Spleen (tissue), 11 donors: Measurements from ENCODE around the gene PTGES2. TPM values are rescaled to one million over a fixed set of nuclear protein-coding genes. Genes with fewer than 3 reads are reported as not detected.

Source experiments
- DNase-seq: peaks from one replicate; pipeline ENCODE4 v3.0.0-alpha.2; 2020
- H3K27ac ChIP-seq, 8 donors: fragments of 200-600 bp; sonication (generic) in 7 of 8; 1 replicate in 4 of 8; 2 replicates in 4 of 8; pipeline versions ENCODE4 v1.5.0 to v1.8.0; 2016 to 2021; ENCODE audit warnings: inconsistent platforms in 4 of 8, mild to moderate bottlenecking in 4 of 8, moderate library complexity in 1 of 8
- H3K27me3 ChIP-seq, 7 donors: fragments of 200-600 bp; sonication (generic) in 6 of 7; replicated peaks in 1 of 7; 1 replicate in 4 of 7; 2 replicates in 3 of 7; pipeline versions ENCODE4 v1.5.0 to v1.8.0; 2016 to 2021; ENCODE audit warnings: inconsistent platforms in 3 of 7, mild to moderate bottlenecking in 1 of 7
- H3K36me3 ChIP-seq, 6 donors: fragments of 200-600 bp; sonication (generic) in 5 of 6; 1 replicate in 4 of 6; 2 replicates in 2 of 6; pipeline versions ENCODE4 v1.5.0 to v1.8.0; 2016 to 2021; ENCODE audit warnings: inconsistent platforms in 2 of 6
- H3K4me1 ChIP-seq, 6 donors: fragments of 200-600 bp; sonication (generic) in 5 of 6; 1 replicate in 3 of 6; 2 replicates in 3 of 6; pipeline versions ENCODE4 v1.5.0 to v1.8.0; 2016 to 2021; ENCODE audit warnings: inconsistent platforms in 3 of 6
- H3K4me3 ChIP-seq, 8 donors: fragments of 200-600 bp; sonication (generic) in 7 of 8; 1 replicate in 4 of 8; 2 replicates in 4 of 8; pipeline versions ENCODE4 v1.5.0 to v1.8.0; 2016 to 2021; ENCODE audit warnings: inconsistent platforms in 4 of 8, mild to moderate bottlenecking in 4 of 8, moderate library complexity in 2 of 8
- H3K9me3 ChIP-seq, 8 donors: fragments of 200-600 bp; sonication (generic) in 7 of 8; 1 replicate in 4 of 8; 2 replicates in 4 of 8; pipeline versions ENCODE4 v1.5.0 to v1.8.0; 2016 to 2021; ENCODE audit warnings: inconsistent platforms in 4 of 8
- POLR2A ChIP-seq, 3 donors: fragments of 450-650 bp; IDR thresholded peaks; one replicate each; pipeline ENCODE4 v1.5.1; 2017; ENCODE audit warnings: antibody characterized with exemption in 3 of 3, mild to moderate bottlenecking in 1 of 3
- POLR2AphosphoS5 ChIP-seq, 3 donors: sonication (generic); formaldehyde crosslinking; IDR thresholded peaks; one replicate each; pipeline ENCODE4 v1.5.1; 2017; ENCODE audit warnings: antibody characterized with exemption in 3 of 3
- WGBS, 5 donors: extraction: QIAGEN DNeasy Blood & Tissue Kit in 3 of 5; methylation state at CpG; one replicate each; pipeline versions ENCODE4 v1.1.5 to v1.1.7; 2013 to 2018; 5-methylcytosine and 5-hydroxymethylcytosine counted together
- intact Hi-C: fragments of 100-400 bp; cut with DNase I; formaldehyde crosslinking; loops from one replicate; pipeline ENCODE4 v1.15.0; 2023; ENCODE audit warnings: low total_unique reads
- polyA plus RNA-seq, 3 donors: library from polyadenylated mRNA; stranded (reverse); fragments of 200-250 nt; gene quantifications; one replicate each; pipeline ENCODE4 v1.2.1, GENCODE V29; 2013
- total RNA-seq, 7 donors: library from RNA; depleted of rRNA in 3 of 7; stranded (reverse); fragments of >200 nt in 3 of 7; fragmentation: NEBNext Ultra II Directional in 4 of 7; extraction: Animal tissue kit (Norgen Biotek cat#: 25700) in 4 of 7; gene quantifications; one replicate each; pipeline versions ENCODE4 v1.1.0 to v1.2.1, GENCODE V29; 2016 to 2021
- TF ChIP-seq, protein P1 (sequence below), 11 experiments: fragments of 200-600 bp in 7 of 11; fragments of 450-650 bp in 4 of 11; sonication (generic) in 4 of 11; IDR thresholded peaks in 8 of 11; conservative IDR thresholded peaks in 3 of 11; 1 replicate in 7 of 11; 2 replicates in 4 of 11; pipeline versions ENCODE4 v1.4.0 to v1.8.0; 2016 to 2021; ENCODE audit warnings: antibody characterized with exemption in 11 of 11, inconsistent platforms in 4 of 11, mild to moderate bottlenecking in 1 of 11
- donor health status: healthy with polysubstance abuse.
- donor health status: DM: no; HTN: no; CAD: no; lungs with moderate emphysema.
- donor health status: DM: no; HTN: no; CAD: no.
- donor health status: Bipolar disorder and iron deficiency.
- donor health status: healthy.
- donor health status: DM: no; HTN: no; CAD: no.
- donor health status: DM: yes; HTN: yes; CAD: no.

PTGES2 gene
- total and polyA plus RNA-seq, 10 donors: 45.2 to 71.2 (median 56.5) TPM

GRCh38 chr9:128070874-128071273, 56.7 kb downstream of the PTGES2 start:
- TF ChIP-seq POLR2A (IDR thresholded peaks at IDR 0.05): no peak
- TF ChIP-seq, protein P1, sequence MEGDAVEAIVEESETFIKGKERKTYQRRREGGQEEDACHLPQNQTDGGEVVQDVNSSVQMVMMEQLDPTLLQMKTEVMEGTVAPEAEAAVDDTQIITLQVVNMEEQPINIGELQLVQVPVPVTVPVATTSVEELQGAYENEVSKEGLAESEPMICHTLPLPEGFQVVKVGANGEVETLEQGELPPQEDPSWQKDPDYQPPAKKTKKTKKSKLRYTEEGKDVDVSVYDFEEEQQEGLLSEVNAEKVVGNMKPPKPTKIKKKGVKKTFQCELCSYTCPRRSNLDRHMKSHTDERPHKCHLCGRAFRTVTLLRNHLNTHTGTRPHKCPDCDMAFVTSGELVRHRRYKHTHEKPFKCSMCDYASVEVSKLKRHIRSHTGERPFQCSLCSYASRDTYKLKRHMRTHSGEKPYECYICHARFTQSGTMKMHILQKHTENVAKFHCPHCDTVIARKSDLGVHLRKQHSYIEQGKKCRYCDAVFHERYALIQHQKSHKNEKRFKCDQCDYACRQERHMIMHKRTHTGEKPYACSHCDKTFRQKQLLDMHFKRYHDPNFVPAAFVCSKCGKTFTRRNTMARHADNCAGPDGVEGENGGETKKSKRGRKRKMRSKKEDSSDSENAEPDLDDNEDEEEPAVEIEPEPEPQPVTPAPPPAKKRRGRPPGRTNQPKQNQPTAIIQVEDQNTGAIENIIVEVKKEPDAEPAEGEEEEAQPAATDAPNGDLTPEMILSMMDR (IDR thresholded peaks at IDR 0.05 in 8 of 11, conservative IDR thresholded peaks at IDR 0.05 in 3 of 11): no peak
- TF ChIP-seq POLR2AphosphoS5 (IDR thresholded peaks at IDR 0.05): no peak
- H3K27me3 ChIP-seq: no peaks in the 10 kb centered on the region
- no peaks in the 10 kb centered on the region for H3K9me3 ChIP-seq
- 60 to 72% (median 64%) methylated on average over 7 of the region's 7 CpGs for WGBS, 5 donors
- no peaks in the 10 kb centered on the region for H3K36me3 ChIP-seq
- H3K4me1 ChIP-seq: peaks cover 58 to 89% (median 80%) of the 10 kb centered on the region in 6 donors
- DNase-seq: no peak
- peak overlapping the region in 1 of 8 donors; percentile 96 for H3K4me3 ChIP-seq
- H3K27ac ChIP-seq: peak overlapping the region; percentile 74 to 99 (median 91)
- intact Hi-C loops: no loop called here

Other genes starting within 250 kb of the PTGES2 start
- 100 to 1,000 TPM in 1 of 7 donors, 10 to 100 TPM in 6; 62.5 to 118 (median 75.9) TPM for gene ST6GALNAC6, start 228.1 kb downstream of the PTGES2 start, total RNA-seq
- 10 to 100 TPM; 29.0 to 68.0 (median 31.7) TPM for gene ST6GALNAC6, start 228.1 kb downstream of the PTGES2 start, polyA plus RNA-seq
- gene ST6GALNAC4, start 210.7 kb downstream of the PTGES2 start, total RNA-seq: 10 to 100 TPM; 48.6 to 92.8 (median 65.8) TPM
- 10 to 100 TPM; 16.0 to 36.7 (median 19.5) TPM for gene ST6GALNAC4, start 210.7 kb downstream of the PTGES2 start, polyA plus RNA-seq
- 1 to 10 TPM in 2 of 7 donors, under 1 TPM in 3, not detected in 2; 0.46 to 3.6 (median 0.94) TPM for gene PIP5KL1, start 197.0 kb downstream of the PTGES2 start, total RNA-seq
- gene PIP5KL1, start 197.0 kb downstream of the PTGES2 start, polyA plus RNA-seq: under 1 TPM; 0.13 to 0.51 (median 0.42) TPM
- 10 to 100 TPM; 19.5 to 31.3 (median 25.2) TPM for gene DPM2, start 189.9 kb downstream of the PTGES2 start, total RNA-seq
- 10 to 100 TPM; 23.6 to 33.8 (median 28.1) TPM for gene DPM2, start 189.9 kb downstream of the PTGES2 start, polyA plus RNA-seq
- 100 to 1,000 TPM in 1 of 7 donors, 10 to 100 TPM in 6; 27.3 to 102 (median 72.8) TPM for gene EEIG1, start 146.7 kb downstream of the PTGES2 start, total RNA-seq
- 10 to 100 TPM; 28.6 to 39.6 (median 29.0) TPM for gene EEIG1, start 146.7 kb downstream of the PTGES2 start, polyA plus RNA-seq
- gene NAIF1, start 60.4 kb downstream of the PTGES2 start, total RNA-seq: 10 to 100 TPM in 6 of 7 donors, 1 to 10 TPM in 1; 9.3 to 14.3 (median 11.7) TPM
- 10 to 100 TPM; 10.6 to 15.4 (median 10.8) TPM for gene NAIF1, start 60.4 kb downstream of the PTGES2 start, polyA plus RNA-seq
- gene SLC25A25, start 59.5 kb downstream of the PTGES2 start, total RNA-seq: 10 to 100 TPM; 20.2 to 44.7 (median 26.0) TPM
- gene SLC25A25, start 59.5 kb downstream of the PTGES2 start, polyA plus RNA-seq: 10 to 100 TPM in 1 of 3 donors, 1 to 10 TPM in 2; 6.2 to 13.6 (median 6.5) TPM
- gene LCN2, start 21.7 kb upstream of the PTGES2 start, total RNA-seq: 100 to 1,000 TPM in 1 of 7 donors, 10 to 100 TPM in 5, 1 to 10 TPM in 1; 7.7 to 218 (median 20.3) TPM
- 10 to 100 TPM; 10.7 to 17.5 (median 13.3) TPM for gene LCN2, start 21.7 kb upstream of the PTGES2 start, polyA plus RNA-seq
- gene BBLN, start 32.5 kb upstream of the PTGES2 start, total RNA-seq: 100 to 1,000 TPM in 3 of 7 donors, 10 to 100 TPM in 4; 43.5 to 220 (median 59.2) TPM
- gene BBLN, start 32.5 kb upstream of the PTGES2 start, polyA plus RNA-seq: 100 to 1,000 TPM; 152 to 201 (median 178) TPM
- gene CIZ1, start 63.8 kb upstream of the PTGES2 start, total RNA-seq: 10 to 100 TPM; 61.9 to 98.2 (median 89.2) TPM
- 10 to 100 TPM; 24.7 to 50.0 (median 34.5) TPM for gene CIZ1, start 63.8 kb upstream of the PTGES2 start, polyA plus RNA-seq
- gene DNM1, start 75.7 kb upstream of the PTGES2 start, total RNA-seq: 1 to 10 TPM in 6 of 7 donors, under 1 TPM in 1; 0.42 to 3.6 (median 2.1) TPM
- 1 to 10 TPM; 1.2 to 1.3 (median 1.3) TPM for gene DNM1, start 75.7 kb upstream of the PTGES2 start, polyA plus RNA-seq
- gene GOLGA2, start 148.3 kb upstream of the PTGES2 start, total RNA-seq: 10 to 100 TPM; 56.1 to 79.0 (median 68.0) TPM
- 10 to 100 TPM; 15.5 to 39.4 (median 28.0) TPM for gene GOLGA2, start 148.3 kb upstream of the PTGES2 start, polyA plus RNA-seq
- gene SWI5, start 148.5 kb upstream of the PTGES2 start, total RNA-seq: 10 to 100 TPM in 6 of 7 donors, 1 to 10 TPM in 1; 8.4 to 19.1 (median 13.6) TPM
- 10 to 100 TPM; 15.6 to 23.4 (median 23.0) TPM for gene SWI5, start 148.5 kb upstream of the PTGES2 start, polyA plus RNA-seq
- gene TRUB2, start 194.7 kb upstream of the PTGES2 start, total RNA-seq: 10 to 100 TPM in 5 of 7 donors, 1 to 10 TPM in 2; 9.0 to 19.2 (median 16.3) TPM
- gene TRUB2, start 194.7 kb upstream of the PTGES2 start, polyA plus RNA-seq: 10 to 100 TPM; 11.8 to 15.3 (median 14.1) TPM
- 10 to 100 TPM; 23.9 to 53.8 (median 37.3) TPM for gene COQ4, start 195.1 kb upstream of the PTGES2 start, total RNA-seq
- gene COQ4, start 195.1 kb upstream of the PTGES2 start, polyA plus RNA-seq: 10 to 100 TPM; 39.2 to 63.7 (median 54.7) TPM
- gene SLC27A4, start 212.8 kb upstream of the PTGES2 start, total RNA-seq: 10 to 100 TPM in 6 of 7 donors, 1 to 10 TPM in 1; 9.6 to 14.2 (median 11.8) TPM
- gene SLC27A4, start 212.8 kb upstream of the PTGES2 start, polyA plus RNA-seq: 10 to 100 TPM in 1 of 3 donors, 1 to 10 TPM in 2; 8.4 to 15.5 (median 8.5) TPM
- 10 to 100 TPM; 32.9 to 58.1 (median 43.8) TPM for gene URM1, start 243.6 kb upstream of the PTGES2 start, total RNA-seq
- 10 to 100 TPM; 28.1 to 47.9 (median 47.9) TPM for gene URM1, start 243.6 kb upstream of the PTGES2 start, polyA plus RNA-seq